Tibial nerve (tissue), 4 donors: Measurements from ENCODE around the gene ARID5B.

ENCODE experiments used
- EP300 ChIP-seq, 2 donors: sonication (generic); formaldehyde crosslinking; IDR thresholded peaks; one replicate each; pipeline ENCODE4 v1.6.1; 2017; ENCODE audit warnings: antibody characterized with exemption in 2 of 2, mild to moderate bottlenecking in 1 of 2
- POLR2A ChIP-seq, 2 donors: fragments of 450-650 bp; IDR thresholded peaks; one replicate each; pipeline ENCODE4 v1.6.1; 2017; ENCODE audit warnings: antibody characterized with exemption in 2 of 2, mild to moderate bottlenecking in 2 of 2, moderate library complexity in 2 of 2
- TF ChIP-seq, protein P1 (sequence below), 5 experiments: fragments of 200-600 bp in 3 of 5; fragments of 450-650 bp in 2 of 5; sonication (generic) in 3 of 5; IDR thresholded peaks; one replicate each; pipeline ENCODE4 v1.5.1; 2016 to 2019; ENCODE audit warnings: antibody characterized with exemption in 5 of 5, mild to moderate bottlenecking in 3 of 5, moderate library complexity in 2 of 5

GRCh38 chr10:61957806-61958205 lies 56.3 kb downstream of the ARID5B start:
- TF ChIP-seq, protein P1, sequence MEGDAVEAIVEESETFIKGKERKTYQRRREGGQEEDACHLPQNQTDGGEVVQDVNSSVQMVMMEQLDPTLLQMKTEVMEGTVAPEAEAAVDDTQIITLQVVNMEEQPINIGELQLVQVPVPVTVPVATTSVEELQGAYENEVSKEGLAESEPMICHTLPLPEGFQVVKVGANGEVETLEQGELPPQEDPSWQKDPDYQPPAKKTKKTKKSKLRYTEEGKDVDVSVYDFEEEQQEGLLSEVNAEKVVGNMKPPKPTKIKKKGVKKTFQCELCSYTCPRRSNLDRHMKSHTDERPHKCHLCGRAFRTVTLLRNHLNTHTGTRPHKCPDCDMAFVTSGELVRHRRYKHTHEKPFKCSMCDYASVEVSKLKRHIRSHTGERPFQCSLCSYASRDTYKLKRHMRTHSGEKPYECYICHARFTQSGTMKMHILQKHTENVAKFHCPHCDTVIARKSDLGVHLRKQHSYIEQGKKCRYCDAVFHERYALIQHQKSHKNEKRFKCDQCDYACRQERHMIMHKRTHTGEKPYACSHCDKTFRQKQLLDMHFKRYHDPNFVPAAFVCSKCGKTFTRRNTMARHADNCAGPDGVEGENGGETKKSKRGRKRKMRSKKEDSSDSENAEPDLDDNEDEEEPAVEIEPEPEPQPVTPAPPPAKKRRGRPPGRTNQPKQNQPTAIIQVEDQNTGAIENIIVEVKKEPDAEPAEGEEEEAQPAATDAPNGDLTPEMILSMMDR (IDR thresholded peaks at IDR 0.05), result no peak
- no peak for TF ChIP-seq POLR2A (IDR thresholded peaks at IDR 0.05)
- no peak for TF ChIP-seq EP300 (IDR thresholded peaks at IDR 0.05)
